PC-3 (cell line): ENCODE data around the gene KDELR1. TPM values are rescaled to one million over a fixed set of nuclear protein-coding genes. Genes with fewer than 3 reads are reported as not detected.

Experiments used
- ATAC-seq: fragments of 200-7000 bp; cut with Tn5 transposase; 2 replicates; pipeline ENCODE4 v1.9.1; 2020; ENCODE audit warnings: mild to moderate bottlenecking, moderate library complexity
- BruUV-seq: library from RNA; stranded (reverse); fragments of 400-500 nt; replicated peaks from 2 replicates; lab custom pipeline; 2021; lab: Mats Ljungman, UMichigan
- CTCF ChIA-PET: fragments of 300-600 bp; sonication (Branson Sonifier 250); formaldehyde crosslinking; loops from one replicate; lab custom pipeline; 2022; ENCODE audit warnings: antibody characterized with exemption; lab: Charles Lee
- POLR2A ChIA-PET: fragments of 300-600 bp; sonication (Branson Sonifier 250); formaldehyde crosslinking; loops from one replicate; lab custom pipeline; 2022; ENCODE audit warnings: antibody characterized with exemption; ENCODE audit not compliant: unreplicated experiment; lab: Charles Lee
- DNase-seq: peaks from one replicate; pipeline ENCODE4 v3.0.0-alpha.2; 2015
- H2AFZ ChIP-seq: fragments of 300-600 bp; sonication (generic); 2 replicates; pipeline ENCODE4 v1.6.0; 2016; ENCODE audit warnings: antibody characterized with exemption, low read length
- H3F3A ChIP-seq: fragments of 300-600 bp; sonication (generic); one replicate; pipeline ENCODE4 v1.6.0; 2017; ENCODE audit warnings: antibody characterized with exemption, low read length, control low read depth, mild to moderate bottlenecking; ENCODE audit not compliant: unreplicated experiment
- H3K27ac ChIP-seq: fragments of 300-600 bp; sonication (generic); 2 replicates; pipeline ENCODE4 v1.5.1; 2016; ENCODE audit warnings: mild to moderate bottlenecking, low read length
- H3K27me3 ChIP-seq: fragments of 300-600 bp; sonication (generic); 2 replicates; pipeline ENCODE4 v1.6.1; 2016; ENCODE audit warnings: low read length, mixed read lengths
- H3K36me3 ChIP-seq: fragments of 300-600 bp; sonication (generic); 2 replicates; pipeline ENCODE4 v1.6.1; 2016; ENCODE audit warnings: low read depth, mixed run types, low read length, mixed read lengths
- H3K4me1 ChIP-seq: fragments of 300-600 bp; sonication (generic); 2 replicates; pipeline ENCODE4 v1.5.1; 2016; ENCODE audit warnings: low read length; ENCODE audit not compliant: insufficient read depth
- H3K4me2 ChIP-seq: fragments of 300-600 bp; sonication (generic); 2 replicates; pipeline ENCODE4 v1.6.0; 2016; ENCODE audit warnings: low read length
- H3K4me3 ChIP-seq: fragments of 300-600 bp; sonication (generic); 2 replicates; pipeline ENCODE4 v1.5.1; 2016; ENCODE audit warnings: mild to moderate bottlenecking, low read length, mixed read lengths
- H3K79me2 ChIP-seq: fragments of 300-600 bp; sonication (generic); 2 replicates; pipeline ENCODE4 v1.6.1; 2017; ENCODE audit warnings: low read length, mixed read lengths
- H3K9ac ChIP-seq: fragments of 300-600 bp; sonication (generic); 2 replicates; pipeline ENCODE4 v1.6.0; 2016; ENCODE audit warnings: mild to moderate bottlenecking, low read length
- H3K9me2 ChIP-seq: fragments of 300-600 bp; sonication (generic); replicated peaks from 2 replicates; pipeline ENCODE4 v1.6.1; 2016; ENCODE audit warnings: mixed run types, low read length, mixed read lengths
- H3K9me3 ChIP-seq: fragments of 300-600 bp; sonication (generic); 2 replicates; pipeline ENCODE4 v1.6.1; 2016; ENCODE audit warnings: low read length, mixed read lengths
- H4K20me1 ChIP-seq: fragments of 300-600 bp; sonication (generic); 2 replicates; pipeline ENCODE4 v1.6.1; 2016; ENCODE audit warnings: low read length, mixed read lengths
- EZH2 ChIP-seq: fragments of 300-600 bp; sonication (generic); IDR thresholded peaks from one replicate; pipeline ENCODE4 v1.6.1; 2017; ENCODE audit warnings: antibody characterized with exemption, mild to moderate bottlenecking, low read length; ENCODE audit not compliant: unreplicated experiment
- EZH2phosphoT487 ChIP-seq: fragments of 300-600 bp; sonication (generic); IDR thresholded peaks from 2 replicates; pipeline ENCODE4 v1.6.1; 2018; ENCODE audit warnings: mild to moderate bottlenecking, antibody characterized with exemption, low read length, borderline replicate concordance
- intact Hi-C: fragments of 100-400 bp; cut with micrococcal nuclease; formaldehyde crosslinking; loops from 2 replicates; pipeline ENCODE4 v1.9.0; 2023
- total RNA-seq: library from RNA; depleted of rRNA; stranded (reverse); fragments of >200 nt; gene quantifications from 2 replicates; pipeline ENCODE4 v1.2.3, GENCODE V29; 2014
- TF ChIP-seq, protein P1 (sequence below): fragments of 300-600 bp; sonication (generic); conservative IDR thresholded peaks from 2 replicates; pipeline ENCODE4 v1.5.1; 2017; ENCODE audit warnings: antibody characterized with exemption, low read depth, mild to moderate bottlenecking, low read length

The KDELR1 gene
- total RNA-seq, 1 experiment from 2014 or later = 90.2 TPM

DNA sequence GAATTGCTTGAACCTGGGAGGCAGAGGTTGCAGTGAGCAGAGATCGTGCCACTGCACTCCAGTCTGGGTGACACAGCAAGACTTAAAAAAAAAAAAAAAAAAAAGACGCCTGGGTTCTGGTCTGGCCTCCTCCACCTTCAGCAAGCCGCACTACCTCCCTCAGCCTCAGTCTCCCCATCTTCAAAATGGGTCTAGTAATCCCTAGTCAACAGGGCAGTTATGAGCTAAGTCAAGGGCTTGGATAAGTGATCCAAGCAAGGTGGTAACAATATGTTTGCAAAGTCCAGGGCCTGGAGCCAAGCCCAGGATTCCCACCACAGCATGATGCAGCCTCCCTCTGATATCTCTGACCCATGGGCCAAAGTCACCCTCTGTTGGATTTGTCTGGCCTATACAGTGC is 4.4 kb downstream of the KDELR1 start:
- TF ChIP-seq EZH2 = no peak
- TF ChIP-seq, protein P1, sequence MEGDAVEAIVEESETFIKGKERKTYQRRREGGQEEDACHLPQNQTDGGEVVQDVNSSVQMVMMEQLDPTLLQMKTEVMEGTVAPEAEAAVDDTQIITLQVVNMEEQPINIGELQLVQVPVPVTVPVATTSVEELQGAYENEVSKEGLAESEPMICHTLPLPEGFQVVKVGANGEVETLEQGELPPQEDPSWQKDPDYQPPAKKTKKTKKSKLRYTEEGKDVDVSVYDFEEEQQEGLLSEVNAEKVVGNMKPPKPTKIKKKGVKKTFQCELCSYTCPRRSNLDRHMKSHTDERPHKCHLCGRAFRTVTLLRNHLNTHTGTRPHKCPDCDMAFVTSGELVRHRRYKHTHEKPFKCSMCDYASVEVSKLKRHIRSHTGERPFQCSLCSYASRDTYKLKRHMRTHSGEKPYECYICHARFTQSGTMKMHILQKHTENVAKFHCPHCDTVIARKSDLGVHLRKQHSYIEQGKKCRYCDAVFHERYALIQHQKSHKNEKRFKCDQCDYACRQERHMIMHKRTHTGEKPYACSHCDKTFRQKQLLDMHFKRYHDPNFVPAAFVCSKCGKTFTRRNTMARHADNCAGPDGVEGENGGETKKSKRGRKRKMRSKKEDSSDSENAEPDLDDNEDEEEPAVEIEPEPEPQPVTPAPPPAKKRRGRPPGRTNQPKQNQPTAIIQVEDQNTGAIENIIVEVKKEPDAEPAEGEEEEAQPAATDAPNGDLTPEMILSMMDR = no peak
- no peak for TF ChIP-seq EZH2phosphoT487
- CTCF ChIA-PET = no interaction called here
- Histone ChIP-seq H3K4me3 (no peak overlapping the region), H3K79me2 (peaks cover 25% of the 10 kb centered on the region), H3K9me2 (no peaks in the 10 kb centered on the region), H3K9ac (no peak overlapping the region), H3K4me1 (no peaks in the 10 kb centered on the region), H4K20me1 (no peaks in the 10 kb centered on the region), H3F3A (no peaks in the 10 kb centered on the region), H3K27me3 (no peaks in the 10 kb centered on the region), H3K36me3 (peaks cover 19% of the 10 kb centered on the region; the same call in 1 of the 2 replicates), H2AFZ (no peak overlapping the region), H3K27ac (no peak overlapping the region), H3K9me3 (no peaks in the 10 kb centered on the region), H3K4me2 (no peak overlapping the region)
- DNase-seq (no peak), ATAC-seq (no peak)
- intact Hi-C loops = no loop called here
- BruUV-seq = no TSS peak
- POLR2A ChIA-PET = no interaction called here

GRCh38 chr19:48385461-48386087 is 5.8 kb downstream of the KDELR1 start:
- no peak overlapping the region for H3K27ac ChIP-seq
- H3K9me3 ChIP-seq = no peaks in the 10 kb centered on the region
- peaks cover 17% of the 10 kb centered on the region for H3K79me2 ChIP-seq
- no peaks in the 10 kb centered on the region for H3F3A ChIP-seq
- no peaks in the 10 kb centered on the region for H3K27me3 ChIP-seq
- ChIA-PET CTCF (no interaction called here), POLR2A (no interaction called here)
- H3K4me3 ChIP-seq = no peak overlapping the region
- no peaks in the 10 kb centered on the region for H3K9me2 ChIP-seq
- DNase-seq (no peak), ATAC-seq (no peak)
- H3K9ac ChIP-seq = no peak overlapping the region
- H3K4me2 ChIP-seq = no peak overlapping the region
- H2AFZ ChIP-seq = no peak overlapping the region
- H3K36me3 ChIP-seq = peaks cover 19% of the 10 kb centered on the region; the same call in 1 of the 2 replicates
- H3K4me1 ChIP-seq = no peaks in the 10 kb centered on the region
- BruUV-seq = no TSS peak
- TF ChIP-seq, protein P1 = no peak
- TF ChIP-seq EZH2 (no peak), EZH2phosphoT487 (no peak)
- intact Hi-C loops = no loop called here
- no peaks in the 10 kb centered on the region for H4K20me1 ChIP-seq

- ATAC-seq = no peak
- DNase-seq = no peak
- BruUV-seq = no TSS peak
- H3F3A ChIP-seq = no peaks in the 10 kb centered on the region
- intact Hi-C loops = no loop called here
- H3K4me2 ChIP-seq = no peak overlapping the region
- H2AFZ ChIP-seq = no peak overlapping the region
- H3K9me3 ChIP-seq = no peaks in the 10 kb centered on the region
- peaks cover 12% of the 10 kb centered on the region; the same call in 1 of the 2 replicates for H3K36me3 ChIP-seq
- no peaks in the 10 kb centered on the region for H3K27me3 ChIP-seq
- H3K4me1 ChIP-seq = no peaks in the 10 kb centered on the region
- no peak for TF ChIP-seq EZH2
- no peak for TF ChIP-seq EZH2phosphoT487
- TF ChIP-seq, protein P1 = no peak
- no peaks in the 10 kb centered on the region for H4K20me1 ChIP-seq
- no peaks in the 10 kb centered on the region for H3K9me2 ChIP-seq
- H3K9ac ChIP-seq = no peak overlapping the region
- no peak overlapping the region for H3K27ac ChIP-seq
- POLR2A ChIA-PET = no interaction called here
- H3K79me2 ChIP-seq = no peaks in the 10 kb centered on the region
- CTCF ChIA-PET = no interaction called here
- no peak overlapping the region for H3K4me3 ChIP-seq
Measured at GRCh38 chr19:48382286-48382685, 9.1 kb downstream of the KDELR1 start.
